HUES64 (cell line): ENCODE results near the gene GJB4.

ENCODE experiments used
- H3K27ac ChIP-seq: 2 replicates; pipeline ENCODE4 v1.7.0; 2013; ENCODE audit warnings: low read depth, low read length, inconsistent platforms
- H3K27me3 ChIP-seq: 2 replicates; pipeline ENCODE4 v1.6.1; 2013; ENCODE audit warnings: mild to moderate bottlenecking, low read length; ENCODE audit not compliant: insufficient read depth
- H3K36me3 ChIP-seq: 2 replicates; pipeline ENCODE4 v1.6.1; 2013; ENCODE audit warnings: mild to moderate bottlenecking, low read length; ENCODE audit not compliant: insufficient read depth
- H3K4me1 ChIP-seq: 2 replicates; pipeline ENCODE4 v1.6.1; 2013; ENCODE audit warnings: mild to moderate bottlenecking, low read length, moderate library complexity; ENCODE audit not compliant: insufficient read depth
- H3K4me3 ChIP-seq: 2 replicates; pipeline ENCODE4 v1.5.1; 2013; ENCODE audit warnings: mild to moderate bottlenecking, low read length, moderate library complexity
- H3K9ac ChIP-seq: 2 replicates; pipeline ENCODE4 v1.6.1; 2013; ENCODE audit warnings: mild to moderate bottlenecking, low read depth, low read length
- H3K9me3 ChIP-seq: 2 replicates; pipeline ENCODE4 v1.6.1; 2013; ENCODE audit warnings: low read depth, low read length; ENCODE audit not compliant: insufficient read depth
- WGBS: fragments of 150-250, 120-280 bp; methylation state at CpG from one replicate; pipeline ENCODE4 v1.1.7; 2013; ENCODE audit warnings: missing lambda C conversion rate; 5-methylcytosine and 5-hydroxymethylcytosine counted together

Gene GJB4

DNA sequence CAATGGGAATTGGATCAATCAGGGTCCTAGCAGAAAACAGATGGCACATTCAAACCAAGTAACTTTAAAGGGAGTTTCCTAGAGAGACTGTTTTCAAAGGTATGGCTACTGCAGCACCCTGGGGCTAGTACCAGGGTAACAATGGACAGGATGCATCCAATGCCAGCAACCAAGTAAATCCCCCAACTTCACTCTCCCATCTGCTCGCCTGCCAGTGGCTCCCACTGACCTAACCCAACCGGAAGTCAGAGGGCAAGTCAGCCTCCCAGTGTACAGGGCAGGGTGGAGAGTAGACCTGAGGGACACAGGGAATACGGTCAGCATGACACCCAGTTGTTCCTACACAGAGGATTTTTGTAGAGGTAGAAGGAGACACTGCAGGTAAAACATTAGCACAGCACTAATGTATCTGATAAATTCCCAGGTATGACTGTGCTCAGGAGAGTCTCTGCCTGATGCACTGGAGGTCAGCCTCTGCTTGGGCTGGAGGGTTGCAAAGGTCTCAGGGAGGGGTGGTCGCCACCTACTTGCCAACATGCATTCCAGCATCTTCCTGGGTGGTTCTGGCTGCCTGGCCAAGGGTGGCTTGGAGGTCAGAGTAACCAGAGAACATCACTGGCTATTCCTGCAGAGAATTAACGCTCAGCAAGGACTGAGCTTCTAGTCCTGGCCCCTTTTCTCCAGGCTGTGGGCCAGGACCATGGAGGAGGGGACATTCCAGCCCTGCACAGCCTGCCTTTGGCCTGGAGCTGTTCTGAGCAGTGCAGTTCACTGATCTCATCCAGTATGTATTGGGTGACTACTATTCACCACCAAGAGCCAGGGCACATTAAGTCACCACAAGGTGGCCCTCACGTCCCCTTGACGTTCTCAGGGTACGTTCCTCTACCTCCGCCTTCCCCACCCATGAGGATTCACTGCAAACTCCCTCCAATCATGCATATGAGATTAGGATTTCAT is 28.2 kb downstream of the GJB4 start:
- WGBS: 61% methylated on average over 9 of the region's 9 CpGs
- H3K4me1 ChIP-seq: peaks cover 5% of the 10 kb centered on the region; the same call in 1 of the 2 replicates
- H3K27me3 ChIP-seq: peaks cover 18% of the 10 kb centered on the region
- no peaks in the 10 kb centered on the region for H3K9me3 ChIP-seq
- H3K36me3 ChIP-seq: no peaks in the 10 kb centered on the region
- no peak overlapping the region for H3K9ac ChIP-seq
- H3K4me3 ChIP-seq: no peak overlapping the region
- no peak overlapping the region for H3K27ac ChIP-seq

DNA sequence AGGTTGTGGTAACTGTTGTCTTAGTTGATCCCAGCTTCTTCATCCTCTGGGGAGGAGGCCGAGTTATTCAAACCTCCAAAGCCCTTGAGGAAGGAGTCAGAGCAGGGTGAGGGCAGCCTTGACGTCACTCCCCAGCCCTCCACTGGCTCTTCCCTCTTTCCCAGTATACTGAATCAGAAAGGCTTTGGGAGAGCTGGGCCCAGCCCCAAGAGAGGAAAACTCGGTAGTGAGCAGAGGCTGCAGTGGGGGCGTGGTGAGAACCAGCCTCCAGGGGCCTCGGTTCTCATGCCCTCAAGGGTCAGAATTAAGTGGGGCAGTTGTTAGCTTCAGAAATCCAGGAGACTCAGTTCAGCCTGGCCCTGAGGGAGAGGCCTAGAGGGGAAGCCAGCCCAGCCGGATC is 31.4 kb downstream of the GJB4 start:
- H3K9me3 ChIP-seq: no peaks in the 10 kb centered on the region
- H3K27me3 ChIP-seq: peaks cover 30% of the 10 kb centered on the region
- H3K9ac ChIP-seq: no peak overlapping the region
- no peaks in the 10 kb centered on the region for H3K36me3 ChIP-seq
- WGBS: 81% methylated on average over 6 of the region's 6 CpGs
- no peak overlapping the region for H3K4me3 ChIP-seq
- H3K4me1 ChIP-seq: peaks cover 5% of the 10 kb centered on the region; the same call in 1 of the 2 replicates
- H3K27ac ChIP-seq: no peak overlapping the region

DNA sequence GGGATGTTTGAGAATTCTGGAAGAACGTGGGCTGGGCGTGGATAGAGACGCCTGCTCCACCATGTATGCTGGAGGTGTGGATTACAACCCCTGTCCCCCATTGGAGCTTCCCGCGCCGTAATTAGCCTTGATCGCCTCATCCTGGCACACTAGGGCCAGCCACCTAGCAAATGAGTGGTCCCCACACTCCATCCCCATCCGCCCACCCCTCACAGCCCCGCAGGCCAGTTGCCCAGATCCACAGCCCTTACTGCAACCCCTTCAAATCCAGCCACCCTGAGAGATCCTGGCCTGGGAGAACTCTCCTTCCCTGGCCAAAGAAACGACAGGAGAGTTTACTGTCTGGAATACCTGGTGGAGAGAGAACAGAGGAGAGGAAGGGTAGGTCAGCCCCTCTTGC is 32.9 kb downstream of the GJB4 start:
- Histone ChIP-seq H3K27ac (no peak overlapping the region), H3K4me3 (peak overlapping the region; percentile 50), H3K9me3 (no peaks in the 10 kb centered on the region), H3K9ac (no peak overlapping the region; the same call in 1 of the 2 replicates), H3K36me3 (no peaks in the 10 kb centered on the region), H3K4me1 (peaks cover 15% of the 10 kb centered on the region), H3K27me3 (peaks cover 30% of the 10 kb centered on the region)
- WGBS: 78% methylated on average over 9 of the region's 10 CpGs

DNA sequence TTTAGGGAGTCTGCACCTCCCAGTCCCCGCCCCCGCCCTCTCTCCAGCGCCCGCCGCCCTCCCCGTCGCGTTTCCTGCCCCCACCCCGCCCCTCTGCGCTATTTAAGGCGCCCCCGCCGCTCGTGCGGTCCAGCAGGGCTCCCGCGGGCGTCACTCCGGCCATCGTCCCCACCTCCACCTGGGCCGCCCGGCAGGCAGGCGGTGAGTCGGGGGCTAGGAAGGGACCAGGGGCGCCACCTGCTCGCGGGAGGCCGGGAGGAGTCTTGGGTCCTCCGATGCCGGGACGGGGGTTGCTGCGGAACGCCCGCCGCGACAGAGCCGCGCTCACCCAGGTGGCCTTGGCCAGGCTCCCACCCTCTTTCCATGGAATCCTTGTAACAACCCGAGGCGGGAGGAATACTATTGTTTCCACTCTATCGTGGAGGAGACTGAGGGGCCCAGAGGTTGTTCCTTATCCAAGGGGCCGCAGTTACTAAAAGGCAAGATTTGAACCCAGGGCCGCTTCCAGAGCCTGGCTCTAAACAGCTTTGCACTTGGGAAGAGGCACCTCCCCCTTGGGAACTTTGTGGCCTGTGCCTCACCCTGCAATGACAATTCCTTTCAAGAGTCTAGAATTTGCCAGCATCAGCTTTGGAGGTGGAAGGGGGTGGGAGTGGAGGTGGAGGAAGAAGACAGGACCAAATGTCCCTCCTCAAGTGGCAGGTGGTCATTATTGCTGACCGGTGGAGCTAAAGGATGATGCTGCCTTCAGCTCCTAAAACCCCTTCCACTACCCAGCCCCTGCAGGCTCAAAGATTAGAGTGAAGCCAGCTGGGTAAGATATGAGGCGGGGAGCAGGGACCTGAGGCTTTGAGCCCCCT is 33.6 kb downstream of the GJB4 start, which contains the start of gene GJA4:
Gene GJA4 (plus strand): TSS at position 132 of the 860 bp plus-strand sequence. CDS start 1,215 bp downstream, outside the sequence.
- Histone ChIP-seq H3K4me3 (peak within 1 kb of the TSS; percentile 50), H3K4me1 (peaks cover 15% of the 10 kb centered on the region), H3K27ac (no peak within 1 kb of the TSS), H3K27me3 (peaks cover 30% of the 10 kb centered on the region), H3K9me3 (no peaks in the 10 kb centered on the region), H3K36me3 (no peaks in the 10 kb centered on the region), H3K9ac (peak within 1 kb of the TSS; percentile 32; the same call in 1 of the 2 replicates)
- WGBS: 10% methylated on average over 37 of the region's 45 CpGs

DNA sequence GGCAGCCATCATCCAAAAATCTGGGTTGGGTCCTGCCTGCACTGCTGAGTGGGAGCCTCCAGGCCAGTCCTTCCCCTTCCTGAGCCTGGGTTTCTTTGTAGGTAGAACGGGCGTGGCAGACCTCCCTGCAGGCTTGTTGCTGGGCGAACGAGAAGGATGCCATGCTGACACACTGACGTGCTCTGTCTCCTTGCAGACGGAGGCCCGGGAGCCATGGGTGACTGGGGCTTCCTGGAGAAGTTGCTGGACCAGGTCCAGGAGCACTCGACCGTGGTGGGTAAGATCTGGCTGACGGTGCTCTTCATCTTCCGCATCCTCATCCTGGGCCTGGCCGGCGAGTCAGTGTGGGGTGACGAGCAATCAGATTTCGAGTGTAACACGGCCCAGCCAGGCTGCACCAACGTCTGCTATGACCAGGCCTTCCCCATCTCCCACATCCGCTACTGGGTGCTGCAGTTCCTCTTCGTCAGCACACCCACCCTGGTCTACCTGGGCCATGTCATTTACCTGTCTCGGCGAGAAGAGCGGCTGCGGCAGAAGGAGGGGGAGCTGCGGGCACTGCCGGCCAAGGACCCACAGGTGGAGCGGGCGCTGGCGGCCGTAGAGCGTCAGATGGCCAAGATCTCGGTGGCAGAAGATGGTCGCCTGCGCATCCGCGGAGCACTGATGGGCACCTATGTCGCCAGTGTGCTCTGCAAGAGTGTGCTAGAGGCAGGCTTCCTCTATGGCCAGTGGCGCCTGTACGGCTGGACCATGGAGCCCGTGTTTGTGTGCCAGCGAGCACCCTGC is 34.7 kb downstream of the GJB4 start:
- Histone ChIP-seq H3K9ac (no peak overlapping the region), H3K27ac (no peak overlapping the region), H3K4me1 (peaks cover 15% of the 10 kb centered on the region), H3K9me3 (no peaks in the 10 kb centered on the region), H3K36me3 (no peaks in the 10 kb centered on the region), H3K27me3 (peaks cover 30% of the 10 kb centered on the region), H3K4me3 (no peak overlapping the region)
- 95% methylated on average over 40 of the region's 40 CpGs for WGBS

DNA sequence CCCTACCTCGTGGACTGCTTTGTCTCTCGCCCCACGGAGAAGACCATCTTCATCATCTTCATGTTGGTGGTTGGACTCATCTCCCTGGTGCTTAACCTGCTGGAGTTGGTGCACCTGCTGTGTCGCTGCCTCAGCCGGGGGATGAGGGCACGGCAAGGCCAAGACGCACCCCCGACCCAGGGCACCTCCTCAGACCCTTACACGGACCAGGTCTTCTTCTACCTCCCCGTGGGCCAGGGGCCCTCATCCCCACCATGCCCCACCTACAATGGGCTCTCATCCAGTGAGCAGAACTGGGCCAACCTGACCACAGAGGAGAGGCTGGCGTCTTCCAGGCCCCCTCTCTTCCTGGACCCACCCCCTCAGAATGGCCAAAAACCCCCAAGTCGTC is 35.2 kb downstream of the GJB4 start:
- 92% methylated on average over 12 of the region's 12 CpGs for WGBS
- Histone ChIP-seq H3K27me3 (peaks cover 30% of the 10 kb centered on the region), H3K27ac (no peak overlapping the region), H3K4me3 (no peak overlapping the region), H3K9me3 (no peaks in the 10 kb centered on the region), H3K9ac (no peak overlapping the region), H3K36me3 (no peaks in the 10 kb centered on the region), H3K4me1 (peaks cover 15% of the 10 kb centered on the region)

DNA sequence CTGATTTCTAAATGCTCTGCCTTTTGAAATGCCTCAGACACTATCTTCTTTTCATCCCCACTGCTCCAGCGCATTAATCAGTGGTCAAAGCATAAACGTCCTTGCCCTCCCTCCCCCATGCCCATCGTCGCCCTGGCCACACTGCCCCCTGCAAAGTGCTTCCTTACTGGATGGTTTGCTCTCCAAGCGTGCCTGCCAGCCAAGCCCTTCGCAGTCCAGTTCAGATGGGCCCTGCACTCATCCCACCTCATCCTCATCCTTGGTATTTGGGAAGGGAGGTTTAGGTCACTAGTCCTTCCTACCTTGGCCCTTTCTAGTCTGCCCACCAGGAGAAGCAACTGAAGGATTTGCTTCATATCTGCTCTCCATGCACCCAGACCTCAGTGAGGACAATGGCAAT is 36.4 kb downstream of the GJB4 start:
- no peak overlapping the region for H3K27ac ChIP-seq
- H3K27me3 ChIP-seq: peaks cover 30% of the 10 kb centered on the region
- H3K9me3 ChIP-seq: no peaks in the 10 kb centered on the region
- no peak overlapping the region for H3K9ac ChIP-seq
- H3K4me3 ChIP-seq: no peak overlapping the region
- 87% methylated on average over 6 of the region's 6 CpGs for WGBS
- no peaks in the 10 kb centered on the region for H3K36me3 ChIP-seq
- H3K4me1 ChIP-seq: peaks cover 15% of the 10 kb centered on the region

DNA sequence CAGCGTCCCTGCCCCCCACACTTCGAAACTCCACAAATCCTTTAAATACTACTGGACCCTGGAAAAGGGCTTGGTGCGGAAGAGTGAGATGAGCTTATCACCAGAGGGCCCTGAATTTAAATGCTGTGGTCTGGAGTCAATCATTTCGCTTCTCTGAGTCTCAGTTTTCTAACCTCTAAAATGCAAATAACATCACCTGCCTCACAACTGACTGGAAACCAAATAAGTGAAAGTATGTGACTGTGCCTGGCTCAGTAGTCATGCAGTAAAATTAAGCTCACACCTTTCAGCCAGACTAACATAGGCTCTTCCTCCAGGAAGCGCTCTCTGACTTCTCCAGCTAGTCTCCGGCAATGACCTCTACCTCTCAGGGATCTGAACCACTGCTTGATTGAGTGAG is 37.5 kb downstream of the GJB4 start:
- no peak overlapping the region for H3K9ac ChIP-seq

DNA sequence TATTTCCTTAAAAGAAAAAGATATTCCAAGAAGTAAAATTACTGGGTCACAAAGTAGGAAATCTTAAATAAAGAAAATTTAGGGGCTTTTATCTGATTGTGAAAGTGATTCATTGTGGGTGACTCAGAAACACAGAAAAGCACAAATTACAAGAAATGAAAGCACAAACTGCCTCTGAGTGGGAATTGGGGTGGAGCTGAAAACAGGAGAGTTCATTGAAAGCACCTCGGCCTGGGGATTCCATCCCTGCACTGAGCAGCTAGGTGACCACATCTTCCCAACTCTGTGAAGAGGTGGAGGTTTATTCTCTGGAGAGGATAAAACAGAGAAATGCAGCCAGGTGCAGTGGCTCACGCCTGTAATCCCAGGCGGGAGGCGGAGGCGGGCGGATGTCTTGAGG is 40.7 kb downstream of the GJB4 start:
- H3K27me3 ChIP-seq: peaks cover 3% of the 10 kb centered on the region; the same call in 1 of the 2 replicates

More for the DNA sequence above, 37.5 kb downstream of the GJB4 start:
- peaks cover 15% of the 10 kb centered on the region for H3K4me1 ChIP-seq
- H3K27ac ChIP-seq: no peak overlapping the region
- peaks cover 22% of the 10 kb centered on the region for H3K27me3 ChIP-seq
- no peaks in the 10 kb centered on the region for H3K9me3 ChIP-seq
- H3K36me3 ChIP-seq: no peaks in the 10 kb centered on the region
- WGBS: 80% methylated on average over 6 of the region's 6 CpGs
- no peak overlapping the region for H3K4me3 ChIP-seq

DNA sequence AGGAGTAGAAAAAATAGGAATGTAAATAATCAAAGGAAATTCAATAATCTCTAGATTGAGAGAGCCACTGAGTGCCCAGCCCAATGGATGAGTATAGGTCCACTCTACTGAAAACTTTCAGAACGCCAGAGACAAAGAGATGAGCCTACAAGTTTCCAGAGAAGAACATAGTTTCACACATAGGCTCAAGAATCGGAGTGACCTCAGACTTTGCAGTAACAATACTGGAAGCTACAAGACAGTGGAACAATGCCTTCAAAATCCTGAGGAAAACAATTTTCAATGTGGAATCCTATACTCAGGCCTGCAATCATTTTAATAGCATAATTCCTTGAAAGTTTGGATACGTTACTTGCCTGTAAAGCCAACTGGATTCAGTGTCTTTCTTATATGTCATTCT is 44.2 kb downstream of the GJB4 start:
- no peaks in the 10 kb centered on the region for H3K27me3 ChIP-seq
- no peak overlapping the region for H3K4me3 ChIP-seq
- H3K9ac ChIP-seq: no peak overlapping the region
- H3K27ac ChIP-seq: no peak overlapping the region
- no peaks in the 10 kb centered on the region for H3K36me3 ChIP-seq
- H3K4me1 ChIP-seq: no peaks in the 10 kb centered on the region
- 0 out of 2 replicates have a peak, but pooled peaks cover 4% of the 10 kb centered on the region for H3K9me3 ChIP-seq
- WGBS: 91% methylated on average over 3 of the region's 3 CpGs

More for the DNA sequence above, 40.7 kb downstream of the GJB4 start:
- 97% methylated on average over 6 of the region's 6 CpGs for WGBS
- Histone ChIP-seq H3K27ac (no peak overlapping the region), H3K4me1 (peaks cover 10% of the 10 kb centered on the region; the same call in 1 of the 2 replicates), H3K36me3 (no peaks in the 10 kb centered on the region), H3K9me3 (0 out of 2 replicates have a peak, but pooled peaks cover 4% of the 10 kb centered on the region), H3K4me3 (no peak overlapping the region), H3K9ac (no peak overlapping the region)
